Progenitor cell of endocrine pancreas (in vitro differentiated cells): ENCODE measurements around the gene ITPR3. TPM values are rescaled to one million over a fixed set of nuclear protein-coding genes. Genes with fewer than 3 reads are reported as not detected.

Experiments used
- DNase-seq: peaks from one replicate; pipeline ENCODE4 v3.0.0; 2021; ENCODE audit warnings: low spot score; ENCODE audit not compliant: unreplicated experiment
- H3K27ac Mint-ChIP-seq: 2 replicates; pipeline ENCODE4 v1.8.0; 2021; ENCODE audit warnings: mild to moderate bottlenecking, moderate library complexity, mixed read lengths
- H3K27me3 Mint-ChIP-seq: 2 replicates; pipeline ENCODE4 v1.8.0; 2021; ENCODE audit warnings: mixed read lengths
- H3K36me3 Mint-ChIP-seq: 2 replicates; pipeline ENCODE4 v1.8.0; 2022; ENCODE audit warnings: mixed read lengths; ENCODE audit not compliant: insufficient read depth
- H3K4me1 Mint-ChIP-seq: 2 replicates; pipeline ENCODE4 v1.8.0; 2021; ENCODE audit warnings: low read depth, mixed read lengths
- H3K4me3 Mint-ChIP-seq: 2 replicates; pipeline ENCODE4 v1.8.0; 2021; ENCODE audit warnings: low read depth, mild to moderate bottlenecking, moderate library complexity, mixed read lengths
- H3K9me3 Mint-ChIP-seq: 2 replicates; pipeline ENCODE4 v1.8.0; 2021; ENCODE audit warnings: low read depth, mixed read lengths
- CTCF ChIP-seq: fragments of 200-600 bp; sonication (generic); IDR thresholded peaks from one replicate; pipeline ENCODE4 v1.5.0; 2021; ENCODE audit warnings: antibody characterized with exemption, mild to moderate bottlenecking; ENCODE audit not compliant: unreplicated experiment
- total RNA-seq: library from RNA; stranded (reverse); gene quantifications from 2 replicates; pipeline ENCODE4 v1.2.1, GENCODE V29; 2021

The ITPR3 gene
- total RNA-seq, 1 donor from 2014 or later: 28.3 TPM

DNA sequence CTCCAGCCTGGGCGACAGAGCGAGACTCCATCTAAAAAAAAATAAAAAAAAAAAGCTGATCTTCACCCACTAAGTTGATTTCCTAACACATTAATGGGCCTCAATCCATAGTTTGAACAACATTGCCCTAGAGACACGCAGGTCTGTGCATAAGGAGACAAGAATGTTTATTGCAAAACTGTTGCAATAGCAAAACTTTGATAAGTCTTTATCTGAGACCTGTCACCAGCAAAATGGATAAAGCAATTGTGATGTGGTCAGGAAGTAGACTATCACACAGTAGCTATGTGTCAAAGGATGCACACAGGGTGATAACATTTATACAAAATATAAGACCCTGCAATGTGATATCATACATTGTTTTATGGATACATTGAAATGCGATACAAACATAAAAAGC is 4.2 kb upstream of the ITPR3 start:
- DNase-seq: no peak
- Mint-ChIP-seq H3K27ac (no peak overlapping the region), H3K4me3 (no peak overlapping the region), H3K9me3 (no peaks in the 10 kb centered on the region), H3K36me3 (no peaks in the 10 kb centered on the region), H3K27me3 (peaks cover 26% of the 10 kb centered on the region), H3K4me1 (peaks cover 9% of the 10 kb centered on the region)
- TF ChIP-seq CTCF: no peak

DNA sequence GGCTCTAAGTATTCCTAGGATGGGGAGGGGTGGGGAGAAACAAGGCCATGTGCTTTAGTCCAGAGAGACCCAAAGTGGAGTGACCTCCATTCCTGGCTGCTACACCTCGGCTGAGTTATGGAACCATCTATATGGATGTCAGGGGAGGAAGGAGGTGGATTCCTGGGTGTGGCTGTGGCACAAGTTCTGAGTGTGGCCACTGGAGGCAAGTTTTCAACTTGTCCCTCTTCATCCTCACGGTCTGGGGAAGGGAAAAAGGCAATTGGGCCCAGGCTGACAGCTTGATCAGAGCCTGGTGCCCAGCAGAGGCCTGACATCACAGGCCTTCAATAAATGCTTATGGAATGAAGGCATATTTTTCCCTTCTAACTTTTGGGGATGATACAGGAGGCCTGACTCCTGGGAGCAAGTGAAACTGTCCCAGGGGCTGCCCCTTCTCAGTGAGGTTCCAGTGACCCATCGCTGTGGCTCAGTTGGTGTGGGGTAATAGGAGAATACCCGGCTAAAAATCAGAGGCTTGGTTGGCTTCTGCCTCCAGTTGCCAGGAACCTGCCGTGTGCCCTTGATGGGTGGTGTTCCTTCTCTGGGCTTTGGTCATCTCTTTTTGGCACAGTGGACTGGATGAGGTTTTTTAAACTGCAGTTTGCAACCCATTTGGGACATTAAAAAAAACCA is 1.8 kb upstream of the ITPR3 start:
- Mint-ChIP-seq H3K27me3 (peaks cover 36% of the 10 kb centered on the region), H3K27ac (no peak overlapping the region), H3K9me3 (no peaks in the 10 kb centered on the region), H3K4me1 (peaks cover 19% of the 10 kb centered on the region), H3K36me3 (no peaks in the 10 kb centered on the region), H3K4me3 (peak overlapping the region; percentile 78)
- TF ChIP-seq CTCF: no peak
- no peak for DNase-seq

- no peaks in the 10 kb centered on the region for H3K9me3 Mint-ChIP-seq
- no peak for TF ChIP-seq CTCF
- H3K4me1 Mint-ChIP-seq: peaks cover 19% of the 10 kb centered on the region
- peaks cover 42% of the 10 kb centered on the region for H3K27me3 Mint-ChIP-seq
- DNase-seq: no peak
- no peak overlapping the region for H3K27ac Mint-ChIP-seq
- peaks cover 3% of the 10 kb centered on the region for H3K36me3 Mint-ChIP-seq
- peak overlapping the region; percentile 78 for H3K4me3 Mint-ChIP-seq
These were observed 815 bp upstream of the ITPR3 start for GRCh38 chr6:33620158-33620855.

DNA sequence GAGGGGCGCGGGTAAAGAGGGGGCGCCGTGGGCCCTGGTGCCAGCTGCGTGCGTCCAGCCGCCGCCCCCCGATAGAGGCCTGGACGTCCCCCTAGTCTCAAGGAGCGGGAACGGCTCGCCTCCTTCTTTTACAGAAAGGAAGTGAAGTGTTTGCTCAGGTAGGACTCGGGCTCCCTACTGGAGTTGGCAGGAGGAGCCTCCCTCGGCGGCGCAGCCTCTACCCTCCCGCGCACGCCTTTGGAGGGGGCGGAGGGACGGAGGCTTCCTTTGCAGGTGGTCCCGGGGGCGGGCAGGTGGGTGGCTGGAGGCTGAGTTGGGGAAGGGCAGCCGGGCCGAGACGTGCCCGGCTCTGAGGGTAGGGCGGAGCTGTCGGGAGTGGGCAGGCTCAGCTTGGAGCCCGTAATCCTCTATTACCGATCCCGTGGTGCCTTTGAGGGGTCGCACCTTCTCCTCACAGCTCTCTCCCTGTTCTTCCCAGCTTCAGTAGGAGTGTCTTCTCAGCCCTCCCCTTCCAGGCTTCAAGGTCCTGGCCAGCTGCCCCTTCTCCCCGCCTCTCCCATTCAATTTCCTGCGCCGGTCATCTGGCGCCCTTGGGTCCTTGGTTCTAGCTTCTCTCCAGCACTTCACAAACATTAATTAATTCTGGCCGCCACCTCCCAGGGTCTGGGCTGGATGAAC is 728 bp downstream of the ITPR3 start:
- H3K27me3 Mint-ChIP-seq: peaks cover 42% of the 10 kb centered on the region
- H3K36me3 Mint-ChIP-seq: peaks cover 3% of the 10 kb centered on the region
- peaks cover 19% of the 10 kb centered on the region for H3K4me1 Mint-ChIP-seq
- no peak for DNase-seq
- H3K9me3 Mint-ChIP-seq: no peaks in the 10 kb centered on the region
- peak overlapping the region; percentile 76 for H3K4me3 Mint-ChIP-seq
- TF ChIP-seq CTCF: no peak
- peak overlapping the region; percentile 42 for H3K27ac Mint-ChIP-seq
